A549 (cell line): Measurements from ENCODE around the gene KIAA1755. TPM values are rescaled to one million over a fixed set of nuclear protein-coding genes. Genes with fewer than 3 reads are reported as not detected.

ENCODE experiments used
- ATAC-seq, 2 experiments: fragments of 200-7000 bp in 1 of 2; fragments of >200 bp in 1 of 2; cut with Nextera tagmentation in 1 of 2; cut with Tn5 transposase in 1 of 2; 3 replicates each; pipeline versions ENCODE4 v1.8.0 to v1.9.1; 2018 to 2020; ENCODE audit warnings: mild to moderate bottlenecking in 1 of 2, moderate library complexity in 1 of 2
- CTCF ChIA-PET: fragments of 300-600 bp; sonication (Branson Sonifier 250); formaldehyde crosslinking; extraction: SDS; loops from one replicate; lab custom pipeline; 2021; ENCODE audit warnings: antibody characterized with exemption, inconsistent platforms; lab: Yijun Ruan, JAX
- POLR2A ChIA-PET: fragments of 350-600 bp; formaldehyde crosslinking; extraction: SDS; loops from one replicate; lab custom pipeline; 2021; ENCODE audit warnings: antibody characterized with exemption, inconsistent platforms; lab: Yijun Ruan, JAX
- DNase-seq, 2 experiments: peaks; one replicate each; pipeline versions ENCODE4 v3.0.0 to v3.0.0-alpha.2; 2011 to 2016; ENCODE audit warnings: low read depth in 1 of 2, low spot score in 1 of 2
- FAIRE-seq: peaks from 2 replicates; lab custom pipeline; 2011; peaks lifted over from hg19 to GRCh38; lab: Jason Lieb, UNC
- H3K27ac ChIP-seq, 2 experiments: fragments of >200 bp; sonication (Bioruptor Twin); formaldehyde crosslinking; 3 replicates each; pipeline ENCODE4 v1.5.1; 2016 to 2017
- H3K4me1 ChIP-seq: fragments of >200 bp; sonication (Bioruptor Twin); formaldehyde crosslinking; 3 replicates; pipeline ENCODE4 v1.6.1; 2016
- H3K4me2 ChIP-seq: fragments of >200 bp; sonication (Bioruptor Twin); formaldehyde crosslinking; 3 replicates; pipeline ENCODE4 v1.6.1; 2016
- H3K4me3 ChIP-seq: fragments of >200 bp; sonication (Bioruptor Twin); formaldehyde crosslinking; 3 replicates; pipeline ENCODE4 v1.5.1; 2016
- H3K9me3 ChIP-seq: fragments of >200 bp; sonication (Bioruptor Twin); formaldehyde crosslinking; 3 replicates; pipeline ENCODE4 v1.6.1; 2016
- BCL3 ChIP-seq: fragments of >200 bp; sonication (Bioruptor Twin); formaldehyde crosslinking; IDR thresholded peaks from 3 replicates; pipeline ENCODE4 v1.6.1; 2016
- EHF ChIP-seq: fragments of 250-450 bp; sonication (Bioruptor Pico); IDR thresholded peaks from 2 replicates; pipeline ENCODE4 v1.5.0; 2020; ENCODE audit warnings: mild to moderate bottlenecking
- FOSB ChIP-seq: fragments of 250-450 bp; sonication (Bioruptor Pico); IDR thresholded peaks from 2 replicates; pipeline ENCODE4 v1.5.0; 2020; ENCODE audit warnings: mild to moderate bottlenecking, moderate library complexity
- HOXB13 ChIP-seq: fragments of 250-450 bp; sonication (Bioruptor Pico); IDR thresholded peaks from 2 replicates; pipeline ENCODE4 v1.5.0; 2020; ENCODE audit warnings: low read depth, mild to moderate bottlenecking, moderate library complexity
- KDM1A ChIP-seq: fragments of 200-600 bp; sonication (generic); IDR thresholded peaks from 2 replicates; pipeline ENCODE4 v1.6.1; 2016; ENCODE audit warnings: low read depth, mild to moderate bottlenecking
- MAFK ChIP-seq: fragments of 450-650 bp; IDR thresholded peaks from 2 replicates; pipeline ENCODE4 v1.6.1; 2014; ENCODE audit not compliant: partially characterized antibody
- NFE2L2 ChIP-seq: fragments of 150-350 bp; conservative IDR thresholded peaks from 2 replicates; pipeline ENCODE4 v1.6.1; 2014; ENCODE audit warnings: low read length
- PBX3 ChIP-seq: IDR thresholded peaks from 2 replicates; pipeline ENCODE4 v1.6.1; 2012
- POLR2AphosphoS2 ChIP-seq: conservative IDR thresholded peaks from 2 replicates; pipeline ENCODE4 v1.6.1; 2012; ENCODE audit warnings: low read length, improper control_type of control experiment, inconsistent platforms
- RAD21 ChIP-seq, 2 experiments: fragments of >200 bp in 1 of 2; sonication (Bioruptor Twin) in 1 of 2; formaldehyde crosslinking in 1 of 2; IDR thresholded peaks in 1 of 2; conservative IDR thresholded peaks in 1 of 2; 2 replicates in 1 of 2; 3 replicates in 1 of 2; pipeline ENCODE4 v1.6.1; 2012 to 2018; ENCODE audit warnings: inconsistent platforms in 1 of 2
- RARB ChIP-seq: fragments of 250-450 bp; sonication (Bioruptor Pico); IDR thresholded peaks from 2 replicates; pipeline ENCODE4 v1.8.0; 2021; ENCODE audit warnings: mild to moderate bottlenecking, moderate library complexity
- TP53 ChIP-seq: fragments of 250-450 bp; sonication (Bioruptor Pico); IDR thresholded peaks from 2 replicates; pipeline ENCODE4 v1.5.0; 2021; ENCODE audit warnings: mild to moderate bottlenecking, moderate library complexity
- ZC3H11A ChIP-seq: fragments of 450-650 bp; IDR thresholded peaks from 2 replicates; pipeline ENCODE4 v1.6.1; 2014; ENCODE audit warnings: antibody characterized with exemption, mild to moderate bottlenecking
- ZNF302 ChIP-seq: fragments of 250-450 bp; sonication (Bioruptor Pico); IDR thresholded peaks from 2 replicates; pipeline ENCODE4 v1.9.0; 2021; ENCODE audit warnings: inconsistent platforms, mild to moderate bottlenecking, moderate library complexity
- WGBS: methylation state at CpG from one replicate; pipeline ENCODE4 v1.1.6; 2017; ENCODE audit errors: missing lambda C conversion rate; 5-methylcytosine and 5-hydroxymethylcytosine counted together
- polyA plus RNA-seq, 4 experiments: library from polyadenylated mRNA; depleted of rRNA in 3 of 4; stranded (reverse); fragments of >200 nt; fragmentation: RNase III in 1 of 4; extraction: RNeasy Plus Mini Kit Qiagen cat#74134 plus additional on column Dnase treatment in 1 of 4; gene quantifications; 2 replicates in 3 of 4; 3 replicates in 1 of 4; pipeline ENCODE4 v1.2.3, GENCODE V29; 2011 to 2017
- TF ChIP-seq, protein P1 (sequence below): fragments of 250-450 bp; sonication (Bioruptor Pico); IDR thresholded peaks from 2 replicates; pipeline ENCODE4 v1.5.0; 2020; ENCODE audit warnings: low read depth, mild to moderate bottlenecking, moderate library complexity
- TF ChIP-seq, protein P2 (sequence below): fragments of 250-450 bp; sonication (Bioruptor Pico); IDR thresholded peaks from 2 replicates; pipeline ENCODE4 v1.5.0; 2021; ENCODE audit warnings: mild to moderate bottlenecking, moderate library complexity, borderline replicate concordance

Gene KIAA1755
- polyA plus RNA-seq, 2 of the 4 experiments (the other 2 are of a cell fraction): 0.04 to 0.21 TPM

DNA sequence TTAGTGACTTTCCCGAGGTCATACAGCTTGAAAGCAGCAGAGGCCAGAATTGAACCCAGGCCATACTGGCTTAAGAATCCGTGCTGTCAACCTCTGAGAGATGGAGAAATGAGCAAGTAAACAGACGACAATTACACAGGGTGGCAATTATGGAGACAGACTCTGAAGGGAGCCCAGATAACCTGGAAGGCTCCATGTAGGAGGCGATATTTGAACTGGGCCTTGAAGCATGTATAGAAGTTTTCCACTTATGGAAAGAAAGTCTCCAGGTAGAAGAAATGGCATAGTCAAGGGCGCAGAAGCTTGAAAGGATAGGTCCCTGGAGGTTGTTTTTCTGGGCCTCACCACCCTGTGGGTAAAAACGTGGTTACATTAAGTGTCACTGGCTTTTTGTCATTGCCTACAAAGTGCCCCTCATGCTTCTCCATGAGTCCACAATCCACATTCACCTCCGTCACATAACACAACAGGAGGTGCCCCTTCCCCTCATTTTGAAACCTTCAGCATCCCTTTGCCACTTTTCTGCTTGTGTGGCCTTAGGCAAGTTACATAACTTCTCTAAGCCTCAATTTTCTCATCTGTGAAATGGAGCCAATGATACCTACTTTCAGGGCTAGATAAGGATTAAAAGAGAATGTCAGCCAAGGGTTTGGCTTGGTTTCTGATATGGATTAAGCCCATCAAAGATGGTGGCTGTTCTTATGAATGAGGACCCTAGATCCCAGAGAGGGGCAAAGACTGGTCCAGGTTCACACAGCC is 37.6 kb upstream of the KIAA1755 start:
- H3K27ac ChIP-seq: no peak overlapping the region
- no peak overlapping the region for H3K4me3 ChIP-seq
- no peaks in the 10 kb centered on the region for H3K9me3 ChIP-seq
- POLR2A ChIA-PET: no interaction called here
- TF ChIP-seq MAFK (no peak), PBX3 (no peak), TP53 (CRISPR knock-in tag) (no peak), POLR2AphosphoS2 (no peak)
- TF ChIP-seq, protein P1, sequence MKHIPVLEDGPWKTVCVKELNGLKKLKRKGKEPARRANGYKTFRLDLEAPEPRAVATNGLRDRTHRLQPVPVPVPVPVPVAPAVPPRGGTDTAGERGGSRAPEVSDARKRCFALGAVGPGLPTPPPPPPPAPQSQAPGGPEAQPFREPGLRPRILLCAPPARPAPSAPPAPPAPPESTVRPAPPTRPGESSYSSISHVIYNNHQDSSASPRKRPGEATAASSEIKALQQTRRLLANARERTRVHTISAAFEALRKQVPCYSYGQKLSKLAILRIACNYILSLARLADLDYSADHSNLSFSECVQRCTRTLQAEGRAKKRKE (CRISPR knock-in tag): no peak
- H3K4me2 ChIP-seq: no peak overlapping the region
- 72% methylated on average over 7 of the region's 7 CpGs for WGBS
- ATAC-seq: no peak
- H3K4me1 ChIP-seq: no peaks in the 10 kb centered on the region
- DNase-seq: no peak
- CTCF ChIA-PET: interaction anchor here (0.8 to 3.2 kb wide), 2 partner anchors 77 to 240 kb away, joined by 4 to 11 read pairs; no protein-coding TSS in a partner anchor
- FAIRE-seq: no peak

DNA sequence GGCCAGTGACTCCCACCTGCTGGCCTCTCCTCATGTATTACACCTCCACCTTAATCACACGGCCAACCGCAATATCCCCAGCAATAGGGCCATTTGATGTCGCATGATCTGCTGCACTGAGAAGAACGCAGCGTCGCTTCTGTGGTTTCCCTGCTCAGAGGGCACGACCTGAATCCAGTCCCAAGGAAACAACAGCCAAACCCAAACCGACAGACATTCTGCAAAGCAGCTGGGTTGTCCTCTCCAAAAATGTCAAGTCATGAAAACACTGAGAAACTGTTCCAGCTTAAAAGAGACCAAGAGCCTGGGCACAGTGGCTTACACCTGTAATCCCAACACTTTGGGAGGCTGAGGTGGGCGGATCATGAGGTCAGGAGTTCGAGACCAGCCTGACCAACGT is 35.9 kb upstream of the KIAA1755 start:
- POLR2A ChIA-PET: no interaction called here
- Histone ChIP-seq H3K9me3 (no peaks in the 10 kb centered on the region), H3K4me2 (no peak overlapping the region), H3K4me1 (no peaks in the 10 kb centered on the region), H3K4me3 (no peak overlapping the region), H3K27ac (no peak overlapping the region)
- TF ChIP-seq MAFK: peak; percentile 80
- TF ChIP-seq NFE2L2: peak; percentile 57
- no peak for TF ChIP-seq RARB (CRISPR knock-in tag)
- WGBS: 72% methylated on average over 11 of the region's 11 CpGs
- FAIRE-seq (no peak), ATAC-seq (no peak), DNase-seq (no peak)
- CTCF ChIA-PET: interaction anchor here (0.9 to 4.0 kb wide), 3 partner anchors 56 to 74 kb away, joined by 3 to 21 read pairs (median 4); no protein-coding TSS in a partner anchor

GRCh38 chr20:38295811-38296210 is 35.3 kb upstream of the KIAA1755 start:
- H3K4me3 ChIP-seq: no peak overlapping the region
- TF ChIP-seq FOSB (CRISPR knock-in tag): no peak
- no peak for TF ChIP-seq RAD21 (conservative IDR thresholded peaks at IDR 0.05 in 1 of 2, IDR thresholded peaks at IDR 0.05 in 1 of 2)
- TF ChIP-seq, protein P2, sequence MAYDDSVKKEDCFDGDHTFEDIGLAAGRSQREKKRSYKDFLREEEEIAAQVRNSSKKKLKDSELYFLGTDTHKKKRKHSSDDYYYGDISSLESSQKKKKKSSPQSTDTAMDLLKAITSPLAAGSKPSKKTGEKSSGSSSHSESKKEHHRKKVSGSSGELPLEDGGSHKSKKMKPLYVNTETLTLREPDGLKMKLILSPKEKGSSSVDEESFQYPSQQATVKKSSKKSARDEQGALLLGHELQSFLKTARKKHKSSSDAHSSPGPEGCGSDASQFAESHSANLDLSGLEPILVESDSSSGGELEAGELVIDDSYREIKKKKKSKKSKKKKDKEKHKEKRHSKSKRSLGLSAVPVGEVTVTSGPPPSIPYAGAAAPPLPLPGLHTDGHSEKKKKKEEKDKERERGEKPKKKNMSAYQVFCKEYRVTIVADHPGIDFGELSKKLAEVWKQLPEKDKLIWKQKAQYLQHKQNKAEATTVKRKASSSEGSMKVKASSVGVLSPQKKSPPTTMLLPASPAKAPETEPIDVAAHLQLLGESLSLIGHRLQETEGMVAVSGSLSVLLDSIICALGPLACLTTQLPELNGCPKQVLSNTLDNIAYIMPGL (CRISPR knock-in tag): no peak
- no peak for TF ChIP-seq BCL3
- no peak for TF ChIP-seq KDM1A
- no peak for TF ChIP-seq ZNF302 (CRISPR knock-in tag)
- TF ChIP-seq HOXB13 (CRISPR knock-in tag): no peak
- TF ChIP-seq ZC3H11A: no peak
- TF ChIP-seq EHF (CRISPR knock-in tag): no peak
- TF ChIP-seq, all 56 proteins: peak for 0
- POLR2A ChIA-PET: no interaction called here
- DNase-seq (no peak), FAIRE-seq (no peak), ATAC-seq (no peak)
- no peaks in the 10 kb centered on the region for H3K4me1 ChIP-seq
- H3K27ac ChIP-seq: no peak overlapping the region
- 70% methylated on average over 5 of the region's 5 CpGs for WGBS
- H3K4me2 ChIP-seq: no peak overlapping the region
- no peaks in the 10 kb centered on the region for H3K9me3 ChIP-seq
- CTCF ChIA-PET: interaction anchor here (0.9 to 4.0 kb wide), 5 partner anchors 56 to 731 kb away, joined by 3 to 21 read pairs (median 4); no protein-coding TSS in a partner anchor
